ENCODE data around the gene OLFM4.

Gene OLFM4

GRCh38 chr13:53014495-53015443, 13.8 kb upstream of the OLFM4 start:
- no peak overlapping the region for H3K4me3 ChIP-seq (ENCODE audit: low read length)
- no peak for DNase-seq (ENCODE audit: low read depth)
- no peak for TF ChIP-seq CTCF (conservative IDR thresholded peaks at IDR 0.05; ENCODE audit: low read length)

- no peak overlapping the region for H3K4me3 ChIP-seq (ENCODE audit: low read length)
- no peak for DNase-seq (ENCODE audit: low read depth)
- TF ChIP-seq CTCF (conservative IDR thresholded peaks at IDR 0.05; ENCODE audit: low read length): no peak
These were observed 12.6 kb upstream of the OLFM4 start for GRCh38 chr13:53015971-53016370.

- no peak overlapping the region for H3K4me3 ChIP-seq (ENCODE audit: low read length)
- no peak for TF ChIP-seq CTCF (conservative IDR thresholded peaks at IDR 0.05; ENCODE audit: low read length)
- no peak for DNase-seq (ENCODE audit: low read depth)
These were observed 11.1 kb upstream of the OLFM4 start for GRCh38 chr13:53017433-53017970.

- no peak for TF ChIP-seq CTCF (conservative IDR thresholded peaks at IDR 0.05; ENCODE audit: low read length)
- DNase-seq (ENCODE audit: low read depth): no peak
- H3K4me3 ChIP-seq (ENCODE audit: low read length): no peak overlapping the region
These were observed 9.6 kb upstream of the OLFM4 start for GRCh38 chr13:53018690-53019647.

GRCh38 chr13:53020764-53021335, 7.8 kb upstream of the OLFM4 start:
- no peak overlapping the region for H3K4me3 ChIP-seq (ENCODE audit: low read length)
- DNase-seq (ENCODE audit: low read depth): no peak
- TF ChIP-seq CTCF (conservative IDR thresholded peaks at IDR 0.05; ENCODE audit: low read length): no peak

- no peak for DNase-seq (ENCODE audit: low read depth)
- no peak for TF ChIP-seq CTCF (conservative IDR thresholded peaks at IDR 0.05; ENCODE audit: low read length)
- no peak overlapping the region for H3K4me3 ChIP-seq (ENCODE audit: low read length)
These were observed 5.4 kb upstream of the OLFM4 start for GRCh38 chr13:53023246-53023645.
